MM.1S (cell line): Measurements from ENCODE around the gene IL10.
"Not testable (repeated sequence)": the region's sequence is repeated elsewhere in the genome, so short reads cannot be mapped to it uniquely, and the experiment has no call there.

Experiments used
- EZH2 ChIP-seq: fragments of 300-600 bp; sonication (generic); optimal IDR thresholded peaks from 2 replicates; pipeline ENCODE3; 2017; ENCODE audit warnings: low read depth, mild to moderate bottlenecking, antibody characterized with exemption, low read length, mixed read lengths
- TF ChIP-seq, protein P1 (sequence below): fragments of 300-600 bp; sonication (generic); IDR thresholded peaks from 2 replicates; pipeline ENCODE4 v1.5.1; 2016; ENCODE audit warnings: antibody characterized with exemption, low read length, mixed read lengths

- TF ChIP-seq, protein P1, sequence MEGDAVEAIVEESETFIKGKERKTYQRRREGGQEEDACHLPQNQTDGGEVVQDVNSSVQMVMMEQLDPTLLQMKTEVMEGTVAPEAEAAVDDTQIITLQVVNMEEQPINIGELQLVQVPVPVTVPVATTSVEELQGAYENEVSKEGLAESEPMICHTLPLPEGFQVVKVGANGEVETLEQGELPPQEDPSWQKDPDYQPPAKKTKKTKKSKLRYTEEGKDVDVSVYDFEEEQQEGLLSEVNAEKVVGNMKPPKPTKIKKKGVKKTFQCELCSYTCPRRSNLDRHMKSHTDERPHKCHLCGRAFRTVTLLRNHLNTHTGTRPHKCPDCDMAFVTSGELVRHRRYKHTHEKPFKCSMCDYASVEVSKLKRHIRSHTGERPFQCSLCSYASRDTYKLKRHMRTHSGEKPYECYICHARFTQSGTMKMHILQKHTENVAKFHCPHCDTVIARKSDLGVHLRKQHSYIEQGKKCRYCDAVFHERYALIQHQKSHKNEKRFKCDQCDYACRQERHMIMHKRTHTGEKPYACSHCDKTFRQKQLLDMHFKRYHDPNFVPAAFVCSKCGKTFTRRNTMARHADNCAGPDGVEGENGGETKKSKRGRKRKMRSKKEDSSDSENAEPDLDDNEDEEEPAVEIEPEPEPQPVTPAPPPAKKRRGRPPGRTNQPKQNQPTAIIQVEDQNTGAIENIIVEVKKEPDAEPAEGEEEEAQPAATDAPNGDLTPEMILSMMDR: not testable (repeated sequence)
- TF ChIP-seq EZH2: not testable (repeated sequence)
Measured at GRCh38 chr1:206762741-206763364, 9.4 kb downstream of the IL10 start.
